ENCODE data around the gene ENTPD6. TPM values are rescaled to one million over a fixed set of nuclear protein-coding genes. Genes with fewer than 3 reads are reported as not detected.

The ENTPD6 gene
- total RNA-seq, 4 donors from 2014 or later: 26.5 to 48.4 (median 40.2) TPM

GRCh38 chr20:25216199-25216945 is 20.9 kb downstream of the ENTPD6 start:
- TF ChIP-seq CTCF (IDR thresholded peaks at IDR 0.05) (no peak), POLR2A (IDR thresholded peaks at IDR 0.05) (no peak)
- peaks cover 13 to 99% (median 15%) of the 10 kb centered on the region in 3 donors for H3K36me3 ChIP-seq
- no peaks in the 10 kb centered on the region for H3K27me3 ChIP-seq
- H3K27ac ChIP-seq: no peak overlapping the region
- intact Hi-C loops (cut with DNase I): loop anchor here (10.0 kb wide), 1 partner anchor 68 kb away; no protein-coding TSS in a partner anchor
- peaks cover 0 to 13% (median 5%) of the 10 kb centered on the region in 3 donors for H3K4me1 ChIP-seq
- no peaks in the 10 kb centered on the region for H3K9me3 ChIP-seq
- 74 to 79% methylated on average over 7 of the region's 16 CpGs for WGBS, 2 donors
- DNase-seq: no peak
- no peak overlapping the region for H3K4me3 ChIP-seq

GRCh38 chr20:25217161-25218108 is 21.9 kb downstream of the ENTPD6 start:
- Histone ChIP-seq H3K4me1 (peaks cover 0 to 20% (median 7%) of the 10 kb centered on the region in 3 donors), H3K27ac (no peak overlapping the region), H3K27me3 (no peaks in the 10 kb centered on the region), H3K9me3 (no peaks in the 10 kb centered on the region), H3K36me3 (peaks cover 11 to 94% (median 15%) of the 10 kb centered on the region in 3 donors), H3K4me3 (no peak overlapping the region)
- DNase-seq: no peak
- TF ChIP-seq CTCF (IDR thresholded peaks at IDR 0.05): no peak
- TF ChIP-seq POLR2A (IDR thresholded peaks at IDR 0.05): no peak
- 94% methylated on average over 21 of the region's 21 CpGs for WGBS, 2 donors
- intact Hi-C loops (cut with DNase I): loop anchor here (10.0 kb wide), 1 partner anchor 67 kb away; no protein-coding TSS in a partner anchor

GRCh38 chr20:25218109-25218486 is 22.6 kb downstream of the ENTPD6 start:
- WGBS, 2 donors: 88 to 89% methylated on average over 4 to 7 of the region's 8 CpGs
- Histone ChIP-seq H3K4me3 (no peak overlapping the region), H3K27ac (no peak overlapping the region), H3K4me1 (peaks cover 5 to 27% (median 14%) of the 10 kb centered on the region in 3 donors), H3K9me3 (no peaks in the 10 kb centered on the region), H3K27me3 (no peaks in the 10 kb centered on the region), H3K36me3 (peaks cover 11 to 88% (median 15%) of the 10 kb centered on the region in 3 donors)
- intact Hi-C loops (cut with DNase I): loop anchor here (10.0 kb wide), 1 partner anchor 67 kb away; no protein-coding TSS in a partner anchor
- TF ChIP-seq CTCF (IDR thresholded peaks at IDR 0.05): no peak
- TF ChIP-seq POLR2A (IDR thresholded peaks at IDR 0.05): no peak
- no peak for DNase-seq

- Histone ChIP-seq H3K4me1 (peaks cover 5 to 31% (median 17%) of the 10 kb centered on the region in 3 donors), H3K9me3 (no peaks in the 10 kb centered on the region), H3K4me3 (no peak overlapping the region), H3K27me3 (no peaks in the 10 kb centered on the region), H3K36me3 (peaks cover 11 to 88% (median 15%) of the 10 kb centered on the region in 3 donors), H3K27ac (no peak overlapping the region)
- 92% methylated on average over 2 of the region's 12 CpGs; no CpG with 5 or more reads in 1 of the 2 donors for WGBS, 2 donors
- no peak for DNase-seq
- intact Hi-C loops (cut with DNase I): loop anchor here (10.0 kb wide), 1 partner anchor 66 kb away; no protein-coding TSS in a partner anchor
- TF ChIP-seq CTCF (IDR thresholded peaks at IDR 0.05) (no peak), POLR2A (IDR thresholded peaks at IDR 0.05) (no peak)
Measured at GRCh38 chr20:25218492-25218891, 23.0 kb downstream of the ENTPD6 start.

Measured in esophagus squamous epithelium (tissue), 5 donors.